HEK293T (cell line): Measurements from ENCODE around the gene SLC9A9.

Experiments
- ARNT ChIP-seq: fragments of 450-650 bp; IDR thresholded peaks from 2 replicates; pipeline ENCODE4 v1.6.1; 2017; ENCODE audit warnings: mild to moderate bottlenecking
- BHLHE40 ChIP-seq: fragments of 450-650 bp; IDR thresholded peaks from 2 replicates; pipeline ENCODE4 v1.6.1; 2016; ENCODE audit warnings: mild to moderate bottlenecking, moderate library complexity, borderline replicate concordance
- ELF4 ChIP-seq: fragments of 450-650 bp; IDR thresholded peaks from 2 replicates; pipeline ENCODE4 v1.6.1; 2017; ENCODE audit warnings: antibody characterized with exemption
- FOXA1 ChIP-seq: fragments of 450-650 bp; IDR thresholded peaks from 2 replicates; pipeline ENCODE4 v1.6.1; 2016; ENCODE audit warnings: mild to moderate bottlenecking
- FOXM1 ChIP-seq: fragments of 450-650 bp; IDR thresholded peaks from 2 replicates; pipeline ENCODE4 v1.6.1; 2017; ENCODE audit warnings: mild to moderate bottlenecking, borderline replicate concordance
- HDGF ChIP-seq: fragments of 450-650 bp; IDR thresholded peaks from 2 replicates; pipeline ENCODE4 v1.6.1; 2017; ENCODE audit warnings: antibody characterized with exemption, borderline replicate concordance
- LEF1 ChIP-seq: fragments of 450-650 bp; IDR thresholded peaks from 2 replicates; pipeline ENCODE4 v1.6.1; 2017; ENCODE audit warnings: mild to moderate bottlenecking, borderline replicate concordance
- NFRKB ChIP-seq: fragments of 450-650 bp; IDR thresholded peaks from 2 replicates; pipeline ENCODE4 v1.6.1; 2016; ENCODE audit warnings: mild to moderate bottlenecking, moderate library complexity
- SP1 ChIP-seq: fragments of 450-650 bp; IDR thresholded peaks from 2 replicates; pipeline ENCODE4 v1.6.1; 2017
- SUZ12 ChIP-seq: fragments of 450-650 bp; IDR thresholded peaks from 2 replicates; pipeline ENCODE4 v1.6.1; 2016; ENCODE audit warnings: mild to moderate bottlenecking
- TARDBP ChIP-seq: fragments of 450-650 bp; IDR thresholded peaks from 2 replicates; pipeline ENCODE4 v1.6.1; 2016
- ZNF384 ChIP-seq: fragments of 450-650 bp; IDR thresholded peaks from 2 replicates; pipeline ENCODE4 v1.6.1; 2016
- TF ChIP-seq, protein P1 (sequence below): fragments of 450-650 bp; IDR thresholded peaks from 2 replicates; pipeline ENCODE4 v1.6.1; 2016

DNA sequence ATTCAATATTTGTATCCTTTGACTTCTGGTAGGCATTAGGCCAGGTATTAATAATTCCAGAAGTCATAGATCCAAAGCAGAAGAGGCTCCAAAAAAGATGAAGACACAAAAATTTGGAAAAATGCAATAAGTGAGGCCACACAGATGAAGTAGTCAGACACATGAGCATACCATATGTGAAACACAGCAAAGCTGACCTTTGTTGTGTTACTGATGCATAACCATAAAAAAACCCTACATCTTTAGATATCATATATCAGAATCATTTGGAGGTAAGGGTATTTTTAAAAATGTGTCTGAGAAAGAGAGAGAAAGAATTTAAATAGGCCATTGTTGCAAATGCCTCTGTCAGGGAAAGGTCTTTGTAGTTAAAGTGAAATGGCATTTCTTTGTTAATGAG is 314.9 kb downstream of the SLC9A9 start:
- no peak for TF ChIP-seq HDGF
- no peak for TF ChIP-seq SP1
- no peak for TF ChIP-seq ZNF384
- no peak for TF ChIP-seq LEF1
- no peak for TF ChIP-seq FOXM1
- no peak for TF ChIP-seq BHLHE40
- TF ChIP-seq TARDBP, result no peak
- TF ChIP-seq FOXA1, result no peak
- TF ChIP-seq ELF4, result no peak
- no peak for TF ChIP-seq ARNT
- TF ChIP-seq SUZ12, result no peak
- TF ChIP-seq, protein P1, sequence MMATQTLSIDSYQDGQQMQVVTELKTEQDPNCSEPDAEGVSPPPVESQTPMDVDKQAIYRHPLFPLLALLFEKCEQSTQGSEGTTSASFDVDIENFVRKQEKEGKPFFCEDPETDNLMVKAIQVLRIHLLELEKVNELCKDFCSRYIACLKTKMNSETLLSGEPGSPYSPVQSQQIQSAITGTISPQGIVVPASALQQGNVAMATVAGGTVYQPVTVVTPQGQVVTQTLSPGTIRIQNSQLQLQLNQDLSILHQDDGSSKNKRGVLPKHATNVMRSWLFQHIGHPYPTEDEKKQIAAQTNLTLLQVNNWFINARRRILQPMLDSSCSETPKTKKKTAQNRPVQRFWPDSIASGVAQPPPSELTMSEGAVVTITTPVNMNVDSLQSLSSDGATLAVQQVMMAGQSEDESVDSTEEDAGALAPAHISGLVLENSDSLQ, result no peak
- TF ChIP-seq NFRKB, result no peak
